MCF 10A (cell line): ENCODE results near the gene ERGIC2. TPM values are rescaled to one million over a fixed set of nuclear protein-coding genes. Genes with fewer than 3 reads are reported as not detected.

Experiments used
- BruUV-seq: library from RNA; stranded (reverse); fragments of 400-500 nt; replicated peaks from 2 replicates; lab custom pipeline; 2021; lab: Mats Ljungman, UMichigan
- CTCF ChIA-PET: fragments of 300-600 bp; sonication (Branson Sonifier 250); formaldehyde crosslinking; extraction: SDS; loops from one replicate; lab custom pipeline; 2021; ENCODE audit warnings: antibody characterized with exemption, inconsistent platforms; lab: Yijun Ruan, JAX
- POLR2A ChIA-PET: fragments of 300-600, 350-650 bp; sonication (Branson Sonifier 250); formaldehyde crosslinking; extraction: SDS; loops from one replicate; lab custom pipeline; 2020; ENCODE audit warnings: antibody characterized with exemption, inconsistent platforms; lab: Yijun Ruan, JAX
- DNase-seq: peaks from one replicate; pipeline ENCODE4 v3.0.0-alpha.2; 2018; ENCODE audit not compliant: unreplicated experiment
- H3K27ac Mint-ChIP-seq: one replicate; pipeline ENCODE4 v1.8.0; 2022; ENCODE audit warnings: mild to moderate bottlenecking, low read depth, mixed read lengths; ENCODE audit not compliant: unreplicated experiment
- H3K27me3 Mint-ChIP-seq: one replicate; pipeline ENCODE4 v1.8.0; 2022; ENCODE audit warnings: mixed read lengths; ENCODE audit not compliant: insufficient read depth, unreplicated experiment
- H3K36me3 Mint-ChIP-seq: one replicate; pipeline ENCODE4 v1.8.0; 2022; ENCODE audit warnings: mild to moderate bottlenecking, moderate library complexity, mixed read lengths; ENCODE audit not compliant: insufficient read depth, unreplicated experiment
- H3K4me1 Mint-ChIP-seq: one replicate; pipeline ENCODE4 v1.8.0; 2022; ENCODE audit warnings: mixed read lengths; ENCODE audit not compliant: insufficient read depth, unreplicated experiment
- H3K4me3 Mint-ChIP-seq: one replicate; pipeline ENCODE4 v1.8.0; 2022; ENCODE audit warnings: mild to moderate bottlenecking, moderate library complexity, mixed read lengths; ENCODE audit not compliant: unreplicated experiment
- H3K9me3 Mint-ChIP-seq: one replicate; pipeline ENCODE4 v1.8.0; 2022; ENCODE audit warnings: mixed read lengths; ENCODE audit not compliant: unreplicated experiment
- CTCF ChIP-seq: fragments of 200-600 bp; IDR thresholded peaks from one replicate; pipeline ENCODE4 v1.8.0; 2022; ENCODE audit warnings: antibody characterized with exemption, mild to moderate bottlenecking; ENCODE audit not compliant: unreplicated experiment
- intact Hi-C: fragments of 100-400 bp; cut with micrococcal nuclease; formaldehyde crosslinking; loops from 2 replicates; pipeline ENCODE4 v1.14.1; 2022
- total RNA-seq: library from RNA; stranded (reverse); gene quantifications from 2 replicates; pipeline ENCODE4 v1.2.3, GENCODE V29; 2022

ERGIC2 gene
- total RNA-seq, 1 experiment from 2014 or later = 63.6 TPM

GRCh38 chr12:29317556-29318363 is 63.2 kb downstream of the ERGIC2 start:
- BruUV-seq = no TSS peak
- peak; percentile 33 for TF ChIP-seq CTCF
- intact Hi-C loops = loop anchor here (1.0 kb wide), 2 partner anchors 229 to 245 kb away; no protein-coding TSS in a partner anchor

GRCh38 chr12:29316752-29317151 is 64.2 kb downstream of the ERGIC2 start:
- BruUV-seq = no TSS peak
- intact Hi-C loops = loop anchor here (1.0 kb wide), 1 partner anchor 244 kb away; no protein-coding TSS in a partner anchor
- POLR2A ChIA-PET = interaction anchor here (0.7 to 2.1 kb wide), 3 partner anchors 14 to 229 kb away, joined by 3 to 9 read pairs (median 3); no protein-coding TSS in a partner anchor
- Mint-ChIP-seq H3K27me3 (no peaks in the 10 kb centered on the region), H3K4me1 (peaks cover 5% of the 10 kb centered on the region), H3K36me3 (no peaks in the 10 kb centered on the region), H3K27ac (no peak overlapping the region), H3K4me3 (no peak overlapping the region), H3K9me3 (no peaks in the 10 kb centered on the region)
- TF ChIP-seq CTCF = no peak
- no peak for DNase-seq
- CTCF ChIA-PET = interaction anchor here (0.7 to 2.5 kb wide), 10 partner anchors 10 to 347 kb away, joined by 3 to 46 read pairs (median 6); no protein-coding TSS in a partner anchor

More at GRCh38 chr12:29317556-29318363, 63.2 kb downstream of the ERGIC2 start:
- peak; percentile 57 for DNase-seq
- Mint-ChIP-seq H3K9me3 (no peaks in the 10 kb centered on the region), H3K27ac (no peak overlapping the region), H3K4me1 (peaks cover 5% of the 10 kb centered on the region), H3K4me3 (no peak overlapping the region), H3K36me3 (no peaks in the 10 kb centered on the region), H3K27me3 (no peaks in the 10 kb centered on the region)
- CTCF ChIA-PET = interaction anchor here (0.6 to 2.5 kb wide), 25 partner anchors 11 to 346 kb away, joined by 3 to 46 read pairs (median 3); no protein-coding TSS in a partner anchor
- POLR2A ChIA-PET = interaction anchor here (0.7 to 2.1 kb wide), 3 partner anchors 13 to 244 kb away, joined by 3 to 9 read pairs (median 3); no protein-coding TSS in a partner anchor

GRCh38 chr12:29314416-29314815 is 66.6 kb downstream of the ERGIC2 start:
- intact Hi-C loops = no loop called here
- BruUV-seq = no TSS peak

More at GRCh38 chr12:29314416-29314815, 66.6 kb downstream of the ERGIC2 start:
- Mint-ChIP-seq H3K4me3 (no peak overlapping the region), H3K27me3 (no peaks in the 10 kb centered on the region), H3K9me3 (no peaks in the 10 kb centered on the region), H3K36me3 (peaks cover 5% of the 10 kb centered on the region), H3K4me1 (no peaks in the 10 kb centered on the region), H3K27ac (no peak overlapping the region)
- no peak for DNase-seq
- TF ChIP-seq CTCF = no peak
- ChIA-PET POLR2A (interaction anchor here (0.6 kb wide), 3 partner anchors 370 to 1038 kb away, joined by 3 to 5 read pairs (median 3); no protein-coding TSS in a partner anchor), CTCF (interaction anchor here (0.6 to 1.2 kb wide), 4 partner anchors 9 to 240 kb away, joined by 3 to 5 read pairs (median 3); no protein-coding TSS in a partner anchor)
